Measurements from ENCODE around the gene KLK15.
A peak's percentile ranks its signal among the peaks of the same experiment; 100 is the strongest.

Gene KLK15

DNA sequence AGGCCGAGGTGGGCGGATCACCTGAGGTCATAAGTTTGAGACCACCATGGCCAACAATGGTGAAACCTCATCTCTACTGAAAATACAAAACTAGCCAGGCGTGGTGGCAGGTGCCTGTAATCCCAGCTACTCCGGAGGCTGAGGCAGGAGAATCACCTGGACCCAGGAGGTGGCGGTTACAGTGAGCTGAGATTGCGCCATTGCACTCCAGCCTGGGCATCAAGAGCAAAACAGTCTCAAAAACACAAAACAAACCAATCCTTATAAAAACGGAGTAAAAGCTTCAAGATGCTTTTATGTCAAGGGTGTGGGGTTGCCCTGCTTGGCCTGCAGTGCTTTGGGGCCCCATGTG is 36.0 kb downstream of the KLK15 start:
- H3K27me3 ChIP-seq, result no peaks in the 10 kb centered on the region
- H4K20me1 ChIP-seq, result peaks cover 0 to 100% (median 92%) of the 10 kb centered on the region in 11 experiments; a peak in 19 of 22 replicates
- TF ChIP-seq Cebpa-rat (IDR thresholded peaks at IDR 0.05), result no peak
- H3K36me3 ChIP-seq, result peaks cover 53 to 73% (median 70%) of the 10 kb centered on the region in 11 experiments
- peak overlapping the region in 2 of 11 experiments; percentile 8 to 14; a peak in 2 of 22 replicates for H3K4me2 ChIP-seq
- no peak overlapping the region for H3K27ac ChIP-seq
- H3K9ac ChIP-seq, result no peak overlapping the region
- H3K9me3 ChIP-seq (replicated peaks in 1 of 11), result no peaks in the 10 kb centered on the region
- H3K4me1 ChIP-seq, result peaks cover 5 to 84% (median 67%) of the 10 kb centered on the region in 10 experiments
- H3K4me3 ChIP-seq, result no peak overlapping the region

DNA sequence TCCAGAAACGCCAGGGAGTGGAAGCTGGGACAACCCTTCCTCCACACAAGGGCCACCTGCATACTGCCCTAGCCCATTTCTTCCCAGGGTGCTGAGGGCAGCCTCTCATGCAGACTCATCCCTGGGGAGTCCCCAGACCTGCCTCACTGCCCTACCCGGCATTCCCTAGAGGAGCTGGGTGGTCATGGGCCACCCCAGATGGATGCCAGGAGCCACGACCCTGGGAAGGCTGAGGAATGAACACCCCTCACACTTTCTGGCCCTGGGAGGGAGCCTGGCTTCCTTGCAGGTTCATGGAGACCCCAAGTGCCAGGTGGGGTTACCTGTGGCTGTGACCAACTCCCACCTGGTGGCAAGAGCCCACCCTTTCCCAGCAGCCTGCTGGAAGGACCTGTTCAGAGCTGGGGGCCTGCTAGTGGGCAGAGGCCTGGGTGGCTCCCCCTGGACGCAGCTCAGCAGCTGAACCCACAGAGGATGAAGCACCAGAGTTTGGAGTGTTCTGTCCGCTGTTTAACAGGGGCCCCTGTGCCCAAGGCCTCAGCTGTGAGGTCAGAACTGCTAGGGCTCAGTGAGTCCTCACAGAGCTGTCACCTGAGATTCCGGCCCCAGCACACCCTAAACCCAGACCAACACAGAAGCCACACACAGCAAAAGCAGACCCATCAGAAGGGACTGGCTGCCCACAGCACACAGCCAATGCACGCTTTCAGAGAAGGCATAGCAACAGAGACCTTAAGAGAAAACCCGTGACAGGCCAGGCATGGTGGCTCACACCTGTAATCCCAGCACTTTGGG is 36.5 kb downstream of the KLK15 start:
- Histone ChIP-seq H4K20me1 (peaks cover 0 to 100% (median 86%) of the 10 kb centered on the region in 11 experiments; a peak in 19 of 22 replicates), H3K27ac (no peak overlapping the region), H3K36me3 (peaks cover 49 to 67% (median 64%) of the 10 kb centered on the region in 11 experiments), H3K4me2 (peak overlapping the region in 4 of 11 experiments; percentile 12 to 21 (median 15); a peak in 2 of 22 replicates), H3K9ac (0 out of 22 replicates have a peak overlapping the region, but pooled peaks of 2 of the 11 experiments have one; percentile 17 to 29), H3K4me1 (peaks cover 0 to 78% (median 61%) of the 10 kb centered on the region in 10 experiments; a peak in 17 of 20 replicates), H3K4me3 (no peak overlapping the region), H3K9me3 (replicated peaks in 1 of 11) (no peaks in the 10 kb centered on the region), H3K27me3 (no peaks in the 10 kb centered on the region)
- TF ChIP-seq Cebpa-rat (IDR thresholded peaks at IDR 0.05), result no peak

DNA sequence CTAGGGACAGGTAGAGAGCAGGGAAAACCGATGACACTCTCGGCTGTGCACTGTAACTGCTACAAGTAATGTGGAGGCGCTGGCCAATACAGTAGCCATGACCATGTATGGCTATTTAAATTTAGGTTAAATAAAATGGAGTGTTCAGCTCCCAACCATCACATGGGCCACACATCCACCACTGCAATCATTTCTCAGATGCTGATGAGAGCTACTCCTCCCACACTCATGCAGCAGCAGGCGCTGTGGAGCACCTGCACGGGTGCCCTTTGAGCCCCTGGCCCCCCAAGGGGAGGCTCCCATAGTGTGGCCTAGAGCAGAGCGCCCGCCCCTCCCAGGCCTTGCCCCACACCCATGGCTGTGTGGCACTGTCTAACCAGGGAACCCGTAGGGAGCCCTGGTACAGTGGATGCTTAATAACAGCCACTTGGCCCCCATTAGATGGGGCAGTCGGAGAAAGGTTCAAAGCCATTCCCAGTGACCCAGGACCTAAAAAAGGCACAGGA is 37.2 kb downstream of the KLK15 start:
- Histone ChIP-seq H3K36me3 (peaks cover 45 to 61% (median 58%) of the 10 kb centered on the region in 11 experiments), H3K4me3 (no peak overlapping the region), H3K4me1 (peaks cover 0 to 72% (median 55%) of the 10 kb centered on the region in 10 experiments; a peak in 16 of 20 replicates), H3K27ac (no peak overlapping the region), H3K27me3 (no peaks in the 10 kb centered on the region), H3K9me3 (replicated peaks in 1 of 11) (no peaks in the 10 kb centered on the region), H4K20me1 (peaks cover 0 to 98% (median 79%) of the 10 kb centered on the region in 11 experiments; a peak in 19 of 22 replicates), H3K4me2 (peak overlapping the region in 2 of 11 experiments; percentile 12 to 66; a peak in 2 of 22 replicates), H3K9ac (no peak overlapping the region)
- no peak for TF ChIP-seq Cebpa-rat (IDR thresholded peaks at IDR 0.05)

DNA sequence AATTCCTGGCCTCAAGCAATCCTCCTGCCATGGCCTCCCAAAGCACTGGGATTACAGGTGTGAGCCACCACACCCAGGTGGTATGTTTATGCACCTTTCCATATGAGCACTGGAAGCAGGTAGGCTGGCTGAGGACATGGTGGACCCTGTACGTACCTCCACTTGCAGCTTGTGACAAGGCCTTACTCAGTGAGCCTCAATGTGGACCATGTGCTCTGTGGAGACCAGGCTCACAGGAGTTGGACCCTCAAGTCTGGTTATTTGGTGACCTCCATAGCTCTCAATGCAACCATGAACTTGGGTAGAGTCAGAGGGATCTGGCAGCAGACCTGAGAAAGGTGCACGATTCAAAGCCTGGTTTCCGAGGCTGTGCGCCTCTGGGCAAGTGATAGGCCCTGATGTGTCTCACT is 37.7 kb downstream of the KLK15 start:
- H3K4me3 ChIP-seq, result no peak overlapping the region
- no peak overlapping the region; a peak in 1 of 22 replicates for H3K27ac ChIP-seq
- peaks cover 0 to 67% (median 50%) of the 10 kb centered on the region in 10 experiments; a peak in 16 of 20 replicates for H3K4me1 ChIP-seq
- H3K9me3 ChIP-seq (replicated peaks in 1 of 11), result no peaks in the 10 kb centered on the region
- peak overlapping the region in 5 of 11 experiments; percentile 18 to 75 (median 69); a peak in 9 of 22 replicates for H3K4me2 ChIP-seq
- no peak overlapping the region for H3K9ac ChIP-seq
- H3K27me3 ChIP-seq, result no peaks in the 10 kb centered on the region
- no peak for TF ChIP-seq Cebpa-rat (IDR thresholded peaks at IDR 0.05)
- peaks cover 39 to 56% (median 52%) of the 10 kb centered on the region in 11 experiments for H3K36me3 ChIP-seq
- peaks cover 0 to 93% (median 74%) of the 10 kb centered on the region in 11 experiments; a peak in 19 of 22 replicates for H4K20me1 ChIP-seq

DNA sequence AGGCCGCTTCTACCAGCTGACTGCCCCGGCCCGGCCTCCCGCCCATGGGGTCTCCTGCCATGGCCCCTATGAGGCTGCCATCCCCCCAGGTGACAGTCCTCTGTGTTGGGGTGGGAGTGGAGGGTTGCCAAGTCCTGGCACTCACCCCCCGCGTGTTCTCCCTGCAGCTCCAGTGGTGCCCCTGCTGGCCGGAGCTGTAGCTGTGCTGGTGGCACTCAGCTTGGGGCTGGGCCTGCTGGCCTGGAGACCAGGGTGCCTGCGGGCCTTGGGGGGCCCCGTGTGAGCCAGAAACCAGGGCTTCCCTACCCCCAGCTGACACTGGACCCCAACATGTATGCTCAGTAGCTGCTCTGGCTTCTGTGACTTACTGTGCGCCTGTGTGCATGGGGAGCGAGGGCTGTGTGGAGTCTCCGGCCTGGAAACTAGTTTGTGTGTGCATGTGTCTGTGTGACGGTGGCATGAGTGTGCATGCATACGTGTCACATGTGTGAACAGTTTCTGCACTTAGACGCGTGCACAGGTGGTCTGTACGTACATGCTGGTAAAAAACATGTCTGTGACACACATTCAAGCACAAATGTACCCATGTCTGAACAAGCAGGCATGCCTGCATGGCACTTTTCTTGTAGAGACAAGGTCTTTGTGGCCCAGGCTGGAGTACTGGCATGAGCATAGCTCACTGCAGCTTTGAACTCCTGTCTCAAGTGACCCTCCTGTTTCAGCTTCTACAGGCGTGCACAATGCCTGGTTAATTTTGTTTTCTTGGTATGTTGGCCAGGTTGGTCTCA is 38.3 kb downstream of the KLK15 start:
- Histone ChIP-seq H3K4me2 (peak overlapping the region in 10 of 11 experiments; percentile 9 to 75 (median 62); a peak in 17 of 22 replicates), H4K20me1 (peaks cover 0 to 87% (median 68%) of the 10 kb centered on the region in 11 experiments; a peak in 19 of 22 replicates), H3K4me1 (peaks cover 0 to 61% (median 46%) of the 10 kb centered on the region in 10 experiments; a peak in 16 of 20 replicates), H3K27ac (peak overlapping the region in 1 of 11 experiments; percentile 23; a peak in 2 of 22 replicates), H3K27me3 (no peaks in the 10 kb centered on the region), H3K36me3 (peaks cover 33 to 50% (median 47%) of the 10 kb centered on the region in 11 experiments), H3K9ac (0 out of 22 replicates have a peak overlapping the region, but pooled peaks of 1 of the 11 experiments have one; percentile 9), H3K9me3 (replicated peaks in 1 of 11) (no peaks in the 10 kb centered on the region), H3K4me3 (no peak overlapping the region)
- TF ChIP-seq Cebpa-rat (IDR thresholded peaks at IDR 0.05), result no peak

DNA sequence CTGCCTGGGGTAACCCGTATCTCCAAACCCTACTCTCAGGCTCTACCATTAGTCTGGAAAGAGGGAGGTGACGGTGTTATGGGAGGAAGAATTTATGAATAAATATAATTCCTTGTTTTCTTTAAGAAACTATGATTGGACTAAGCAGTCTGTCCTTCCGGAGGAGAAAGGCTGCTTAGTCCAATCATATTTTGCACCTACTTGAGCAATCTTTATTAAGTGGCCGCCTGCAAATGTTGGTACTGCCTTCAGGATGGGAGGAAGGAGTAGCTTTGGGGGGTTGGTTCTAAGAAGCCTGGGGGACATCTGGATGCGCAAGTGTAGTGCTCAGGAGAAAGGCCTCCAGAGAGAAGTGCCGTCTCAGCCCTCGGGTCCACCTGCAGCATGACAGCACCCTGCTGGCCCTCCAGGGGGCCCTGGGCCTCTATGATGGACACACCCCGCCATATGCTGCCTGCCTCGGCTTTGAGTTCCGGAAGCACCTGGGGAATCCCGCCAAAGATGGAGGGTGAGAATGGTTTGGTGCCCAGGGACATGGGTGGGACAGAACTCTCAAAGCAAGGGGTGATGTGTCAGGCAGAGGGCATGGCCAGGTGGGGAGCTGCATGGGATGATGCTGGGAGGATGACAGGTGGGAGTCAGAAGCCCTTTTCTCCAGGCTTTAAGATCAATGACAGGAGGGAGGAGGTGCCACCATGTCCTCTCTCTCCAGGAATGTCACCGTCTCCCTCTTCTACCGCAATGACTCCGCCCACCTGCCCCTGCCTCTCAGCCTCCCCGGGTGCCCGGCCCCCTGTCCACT is 39.1 kb downstream of the KLK15 start:
- Histone ChIP-seq H4K20me1 (peaks cover 0 to 79% (median 60%) of the 10 kb centered on the region in 11 experiments; a peak in 19 of 22 replicates), H3K27ac (peak overlapping the region in 1 of 11 experiments; percentile 23; a peak in 2 of 22 replicates), H3K4me2 (peak overlapping the region in 10 of 11 experiments; percentile 9 to 75 (median 62); a peak in 17 of 22 replicates), H3K9me3 (replicated peaks in 1 of 11) (no peaks in the 10 kb centered on the region), H3K9ac (peak overlapping the region in 1 of 11 experiments; percentile 26; a peak in 1 of 22 replicates), H3K27me3 (no peaks in the 10 kb centered on the region), H3K4me3 (no peak overlapping the region), H3K36me3 (peaks cover 26 to 42% (median 39%) of the 10 kb centered on the region in 11 experiments), H3K4me1 (peaks cover 0 to 53% (median 43%) of the 10 kb centered on the region in 10 experiments; a peak in 16 of 20 replicates)
- TF ChIP-seq Cebpa-rat (IDR thresholded peaks at IDR 0.05), result no peak

DNA sequence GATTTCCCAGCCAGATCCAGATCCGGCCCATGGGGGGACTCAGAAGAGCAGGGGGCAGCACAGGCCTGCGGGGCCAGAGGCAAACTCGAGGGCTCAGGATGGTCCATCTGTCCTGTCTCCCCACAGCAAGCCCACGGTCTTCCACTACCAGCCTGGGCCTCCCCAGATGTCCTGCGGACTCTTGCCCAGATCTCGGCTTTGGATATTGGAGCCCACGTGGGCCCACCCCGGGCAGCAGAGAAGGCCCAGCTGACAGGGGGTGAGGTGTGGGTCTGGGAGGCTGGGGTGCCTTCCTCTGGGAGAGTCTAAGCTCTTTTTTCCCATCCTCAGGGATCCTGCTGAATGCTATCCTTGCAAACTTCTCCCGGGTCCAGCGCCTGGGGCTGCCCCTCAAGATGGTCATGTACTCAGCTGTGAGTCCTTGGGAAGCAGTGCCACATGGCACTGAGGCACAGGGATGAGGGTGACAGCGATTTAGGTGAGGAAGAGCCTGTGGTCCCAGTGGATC is 39.8 kb downstream of the KLK15 start:
- TF ChIP-seq Cebpa-rat (IDR thresholded peaks at IDR 0.05), result no peak
- no peaks in the 10 kb centered on the region for H3K9me3 ChIP-seq (replicated peaks in 1 of 11)
- no peak overlapping the region for H3K4me3 ChIP-seq
- peaks cover 0 to 51% (median 39%) of the 10 kb centered on the region in 10 experiments; a peak in 16 of 20 replicates for H3K4me1 ChIP-seq
- H3K27ac ChIP-seq, result no peak overlapping the region
- peak overlapping the region in 2 of 11 experiments; percentile 26 to 50; a peak in 2 of 22 replicates for H3K9ac ChIP-seq
- peaks cover 0 to 73% (median 54%) of the 10 kb centered on the region in 11 experiments; a peak in 19 of 22 replicates for H4K20me1 ChIP-seq
- H3K4me2 ChIP-seq, result peak overlapping the region in 6 of 11 experiments; percentile 58 to 75 (median 68); a peak in 6 of 22 replicates
- H3K36me3 ChIP-seq, result peaks cover 20 to 35% (median 32%) of the 10 kb centered on the region in 11 experiments
- H3K27me3 ChIP-seq, result no peaks in the 10 kb centered on the region

Data from BLaER1 treated with 17β-estradiol and CSF1 and Interleukin-3, amounts not matched to agents 10 nM and 100 nM (cell line).